Astrocyte of the cerebellum (primary cell): ENCODE measurements around the gene ARGLU1.

ENCODE experiments used
- DNase-seq: peaks from one replicate; pipeline ENCODE4 v3.0.0-alpha.2; 2011; ENCODE audit warnings: low read depth
- H3K4me3 ChIP-seq: 2 replicates; pipeline ENCODE4 v1.5.1; 2011; ENCODE audit warnings: mild to moderate bottlenecking, low read depth, low read length, moderate library complexity
- in situ Hi-C: cut with HindIII; loops from 2 replicates; pipeline ENCODE4 v1.10.0; 2017; ENCODE audit warnings: low sequenced_read_pairs
- TF ChIP-seq, protein P1 (sequence below): IDR thresholded peaks from 2 replicates; pipeline ENCODE4 v1.5.1; 2012; ENCODE audit warnings: low read length, low read depth, moderate library complexity, mild to moderate bottlenecking; ENCODE audit errors: missing control alignments

The ARGLU1 gene

DNA sequence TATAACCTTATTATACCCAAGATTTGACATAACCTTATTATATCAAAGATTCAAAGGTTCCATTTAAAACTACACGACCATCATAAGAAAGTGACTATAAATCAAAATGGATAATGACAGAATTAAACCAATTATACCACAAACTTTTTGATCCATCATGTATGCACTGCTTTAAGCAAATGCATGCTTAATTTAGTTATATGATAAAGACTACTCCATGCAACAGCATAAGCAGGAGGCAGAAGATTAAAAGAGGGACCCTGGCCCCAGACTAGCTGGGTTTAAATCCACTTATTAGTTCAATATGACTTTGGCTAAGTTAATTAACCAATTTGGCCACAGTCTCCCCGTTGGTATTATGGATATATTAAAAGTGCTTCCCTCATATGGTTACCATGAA is 43.8 kb downstream of the ARGLU1 start:
- DNase-seq, result no peak
- in situ Hi-C loops, result no loop called here
- H3K4me3 ChIP-seq, result no peak overlapping the region
- TF ChIP-seq, protein P1, sequence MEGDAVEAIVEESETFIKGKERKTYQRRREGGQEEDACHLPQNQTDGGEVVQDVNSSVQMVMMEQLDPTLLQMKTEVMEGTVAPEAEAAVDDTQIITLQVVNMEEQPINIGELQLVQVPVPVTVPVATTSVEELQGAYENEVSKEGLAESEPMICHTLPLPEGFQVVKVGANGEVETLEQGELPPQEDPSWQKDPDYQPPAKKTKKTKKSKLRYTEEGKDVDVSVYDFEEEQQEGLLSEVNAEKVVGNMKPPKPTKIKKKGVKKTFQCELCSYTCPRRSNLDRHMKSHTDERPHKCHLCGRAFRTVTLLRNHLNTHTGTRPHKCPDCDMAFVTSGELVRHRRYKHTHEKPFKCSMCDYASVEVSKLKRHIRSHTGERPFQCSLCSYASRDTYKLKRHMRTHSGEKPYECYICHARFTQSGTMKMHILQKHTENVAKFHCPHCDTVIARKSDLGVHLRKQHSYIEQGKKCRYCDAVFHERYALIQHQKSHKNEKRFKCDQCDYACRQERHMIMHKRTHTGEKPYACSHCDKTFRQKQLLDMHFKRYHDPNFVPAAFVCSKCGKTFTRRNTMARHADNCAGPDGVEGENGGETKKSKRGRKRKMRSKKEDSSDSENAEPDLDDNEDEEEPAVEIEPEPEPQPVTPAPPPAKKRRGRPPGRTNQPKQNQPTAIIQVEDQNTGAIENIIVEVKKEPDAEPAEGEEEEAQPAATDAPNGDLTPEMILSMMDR, result no peak

DNA sequence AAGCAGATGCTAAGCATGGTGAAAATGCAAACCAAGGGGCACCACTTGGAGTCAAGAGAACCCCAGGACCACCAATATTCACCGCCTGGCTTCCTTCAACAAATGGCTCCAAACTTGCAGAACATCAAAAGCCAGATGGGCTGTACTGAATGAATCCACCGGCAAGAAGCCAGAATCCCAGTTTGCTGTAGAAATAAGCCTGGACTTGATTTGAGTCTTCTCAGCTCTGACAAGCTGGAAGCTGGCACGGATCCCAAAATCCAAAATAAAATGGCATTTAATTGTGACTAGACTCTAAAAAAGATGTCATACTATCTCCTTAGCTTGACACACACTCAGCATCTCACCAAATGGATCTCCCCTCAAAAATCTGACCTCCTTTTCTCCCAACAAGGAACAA is 44.4 kb downstream of the ARGLU1 start:
- DNase-seq, result no peak
- TF ChIP-seq, protein P1, result no peak
- in situ Hi-C loops, result no loop called here
- no peak overlapping the region for H3K4me3 ChIP-seq

DNA sequence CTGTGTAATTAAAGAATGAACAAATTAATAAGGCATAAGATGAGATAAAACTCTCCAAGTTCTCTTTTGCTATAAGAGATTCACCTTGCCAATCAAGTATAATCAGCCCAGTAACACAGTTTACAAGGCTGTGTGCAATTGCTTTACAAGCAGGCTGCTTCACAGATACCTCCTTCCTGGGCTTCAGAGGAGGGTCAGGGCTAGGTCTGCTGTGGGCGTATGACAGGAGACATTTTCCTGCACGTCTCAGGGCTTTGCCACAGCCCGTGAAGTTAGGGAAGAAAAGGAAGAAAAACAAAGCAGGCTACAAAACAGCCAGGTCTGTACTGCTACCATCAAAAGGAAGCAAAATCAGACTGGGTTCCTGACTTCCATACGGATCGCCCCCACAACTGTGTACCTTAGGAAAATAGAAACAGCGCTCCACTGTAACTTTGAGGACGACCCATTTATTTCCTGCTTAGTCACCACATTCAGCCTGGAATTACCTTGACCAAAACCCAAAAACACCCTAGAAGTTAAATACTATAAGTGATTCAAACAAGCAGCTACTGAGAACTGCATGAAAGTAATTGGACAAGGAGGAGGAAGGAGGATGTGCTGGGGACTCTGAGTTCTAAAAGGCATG is 44.9 kb downstream of the ARGLU1 start:
- no peak for DNase-seq
- TF ChIP-seq, protein P1, result no peak
- H3K4me3 ChIP-seq, result no peak overlapping the region
- in situ Hi-C loops, result no loop called here

DNA sequence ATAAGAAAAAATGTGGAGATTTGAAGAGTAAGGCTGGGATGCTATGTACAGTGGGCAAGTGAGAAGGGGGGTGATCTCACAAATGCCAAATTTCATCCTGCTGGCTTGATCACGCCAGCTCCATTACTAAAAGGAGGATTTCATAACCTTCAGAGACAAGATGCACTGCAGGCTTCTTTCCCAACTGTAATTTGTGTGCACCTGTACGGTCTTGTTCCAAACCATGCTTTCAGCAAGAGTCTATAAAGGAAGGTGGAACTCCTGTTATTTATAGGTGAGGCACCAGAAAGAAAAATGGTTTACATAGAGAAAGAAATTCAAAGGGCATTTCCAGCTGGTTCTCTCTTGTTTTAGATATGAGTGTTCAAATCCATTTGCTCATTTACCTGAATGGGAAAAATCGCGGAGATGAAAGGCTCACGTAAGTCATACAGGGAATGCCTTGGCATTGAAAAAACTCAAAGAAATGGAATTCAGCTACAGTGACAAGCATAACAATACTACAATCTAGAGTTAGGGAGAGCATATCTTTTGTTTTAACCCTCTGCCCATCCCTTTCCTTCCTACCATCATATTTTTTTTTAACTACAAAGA is 45.7 kb downstream of the ARGLU1 start:
- in situ Hi-C loops, result no loop called here

DNA sequence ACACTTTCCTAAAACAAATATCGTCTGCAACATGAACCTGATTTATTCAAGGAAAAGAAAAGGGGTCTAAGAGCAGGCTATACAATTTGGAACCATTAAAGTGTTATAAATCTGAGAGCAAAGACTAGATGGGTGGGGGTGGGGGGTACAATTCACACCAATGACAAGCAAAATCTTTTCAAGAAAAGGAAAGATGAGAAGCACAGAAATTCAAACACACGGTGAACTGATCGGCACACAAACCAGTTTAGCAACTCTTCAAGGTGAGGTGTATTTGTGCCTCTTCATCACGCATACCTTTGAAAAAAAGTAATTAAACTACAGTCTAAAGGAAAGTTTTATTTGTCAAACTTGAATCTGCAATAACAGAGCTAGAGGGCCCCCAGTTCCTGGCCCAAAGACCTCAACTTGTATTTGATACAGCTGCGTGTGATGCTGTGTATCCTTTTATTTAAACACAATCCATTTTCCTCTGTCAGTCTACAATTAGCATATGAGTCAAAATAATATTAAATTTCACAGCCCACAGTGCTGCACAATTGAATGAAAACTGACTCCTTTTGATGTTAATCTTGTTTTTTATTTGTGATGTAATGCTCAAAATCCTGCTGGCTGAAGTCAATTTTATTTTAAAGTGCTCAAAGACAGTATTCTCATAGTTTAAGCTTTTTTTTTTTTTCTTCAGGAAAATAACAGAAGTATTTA is 46.7 kb downstream of the ARGLU1 start:
- H3K4me3 ChIP-seq, result no peak overlapping the region
- no peak for DNase-seq
- TF ChIP-seq, protein P1, result no peak
- in situ Hi-C loops, result no loop called here

More for the DNA sequence above, 45.7 kb downstream of the ARGLU1 start:
- TF ChIP-seq, protein P1, result no peak
- no peak for DNase-seq
- H3K4me3 ChIP-seq, result no peak overlapping the region

DNA sequence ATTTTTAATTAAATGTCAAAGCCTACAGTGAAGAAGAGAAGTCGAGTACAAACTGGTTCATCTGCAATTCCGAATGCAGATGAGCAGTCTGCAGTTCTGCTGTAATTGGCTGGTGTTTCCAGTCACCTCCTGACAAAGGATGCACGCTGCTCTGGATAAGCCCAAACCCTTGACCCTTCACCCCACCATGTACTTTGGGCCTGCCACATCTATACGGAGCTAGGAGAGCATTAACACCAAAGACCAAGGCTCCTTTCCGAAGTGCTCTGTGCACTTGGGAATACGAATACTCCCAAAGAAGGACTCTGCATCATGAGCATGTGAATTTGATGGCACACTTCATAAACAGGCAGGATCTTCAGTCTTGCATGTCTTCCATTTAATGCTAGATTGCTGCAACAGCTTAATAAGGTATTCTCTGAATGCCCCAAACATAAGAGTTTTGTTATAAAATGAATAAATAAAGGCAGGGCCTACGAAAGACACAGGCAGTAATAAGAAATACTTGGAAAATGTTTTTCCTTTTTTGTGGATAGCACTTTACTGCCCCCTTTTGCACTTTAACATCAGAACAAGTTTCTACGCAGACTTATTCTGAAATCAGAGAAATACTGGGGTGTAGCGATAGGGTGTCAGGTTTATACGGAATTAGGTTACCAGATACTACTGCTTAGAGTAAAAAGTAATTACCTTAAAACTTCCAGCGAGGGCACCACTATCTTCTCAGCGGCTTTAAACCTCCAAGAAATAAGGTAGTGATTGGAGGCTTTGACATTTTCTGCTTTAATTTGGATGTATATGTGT is 47.5 kb downstream of the ARGLU1 start:
- DNase-seq, result no peak
- H3K4me3 ChIP-seq, result no peak overlapping the region
- TF ChIP-seq, protein P1, result peak; percentile 51

More for the DNA sequence above, 47.5 kb downstream of the ARGLU1 start:
- in situ Hi-C loops, result no loop called here
